ENCODE results near the gene CSRNP3.

The CSRNP3 gene

GRCh38 chr2:165470361-165470760, 863 bp downstream of the CSRNP3 start:
- no peak for DNase-seq (ENCODE audit: low spot score)

GRCh38 chr2:165471349-165471950, 2.0 kb downstream of the CSRNP3 start:
- DNase-seq (ENCODE audit: low spot score), result no peak

- no peak for DNase-seq (ENCODE audit: low spot score)
These were observed 3.4 kb downstream of the CSRNP3 start for GRCh38 chr2:165472922-165473321.

GRCh38 chr2:165474619-165475276, 5.2 kb downstream of the CSRNP3 start:
- DNase-seq (ENCODE audit: low spot score), result no peak

GRCh38 chr2:165475277-165476004, 5.9 kb downstream of the CSRNP3 start:
- DNase-seq (ENCODE audit: low spot score), result no peak

- no peak for DNase-seq (ENCODE audit: low spot score)
These were observed 10.4 kb downstream of the CSRNP3 start for GRCh38 chr2:165479856-165480255.

- no peak for DNase-seq (ENCODE audit: low spot score)
These were observed 25.1 kb downstream of the CSRNP3 start for GRCh38 chr2:165494573-165494972.

- no peak for DNase-seq (ENCODE audit: low spot score)
These were observed 28.3 kb downstream of the CSRNP3 start for GRCh38 chr2:165497659-165498317.

GRCh38 chr2:165499131-165499530, 29.6 kb downstream of the CSRNP3 start:
- DNase-seq (ENCODE audit: low spot score), result no peak

- no peak for DNase-seq (ENCODE audit: low spot score)
These were observed 30.5 kb downstream of the CSRNP3 start for GRCh38 chr2:165500001-165500400.

GRCh38 chr2:165500816-165501215, 31.3 kb downstream of the CSRNP3 start:
- DNase-seq (ENCODE audit: low spot score), result no peak

GRCh38 chr2:165505514-165505913, 36.0 kb downstream of the CSRNP3 start:
- DNase-seq (ENCODE audit: low spot score), result no peak

GRCh38 chr2:165508927-165509326, 39.4 kb downstream of the CSRNP3 start:
- no peak for DNase-seq (ENCODE audit: low spot score)

- no peak for DNase-seq (ENCODE audit: low spot score)
These were observed 44.0 kb downstream of the CSRNP3 start for GRCh38 chr2:165513479-165513878.

GRCh38 chr2:165518611-165519010, 49.1 kb downstream of the CSRNP3 start:
- no peak for DNase-seq (ENCODE audit: low spot score)

GRCh38 chr2:165522719-165523118, 53.2 kb downstream of the CSRNP3 start:
- no peak for DNase-seq (ENCODE audit: low spot score)

GRCh38 chr2:165524720-165525119, 55.2 kb downstream of the CSRNP3 start:
- DNase-seq (ENCODE audit: low spot score), result no peak

- no peak for DNase-seq (ENCODE audit: low spot score)
These were observed 59.2 kb downstream of the CSRNP3 start for GRCh38 chr2:165528691-165529090.

GRCh38 chr2:165529130-165529529, 59.6 kb downstream of the CSRNP3 start:
- DNase-seq (ENCODE audit: low spot score), result no peak

GRCh38 chr2:165533331-165533730, 63.8 kb downstream of the CSRNP3 start:
- no peak for DNase-seq (ENCODE audit: low spot score)

- no peak for DNase-seq (ENCODE audit: low spot score)
These were observed 66.0 kb downstream of the CSRNP3 start for GRCh38 chr2:165535471-165535870.

GRCh38 chr2:165536851-165537499, 67.5 kb downstream of the CSRNP3 start:
- DNase-seq (ENCODE audit: low spot score), result no peak
